H1 (cell line): Measurements from ENCODE around the gene SAAL1. TPM values are rescaled to one million over a fixed set of nuclear protein-coding genes. Genes with fewer than 3 reads are reported as not detected.

Experiments used
- KDM1A ChIP-seq: fragments of 200-600, 300-600 bp; sonication (generic); IDR thresholded peaks from 2 replicates; pipeline ENCODE4 v1.7.1; 2016; ENCODE audit warnings: mild to moderate bottlenecking, low read length, borderline replicate concordance
- POLR2AphosphoS5 ChIP-seq: IDR thresholded peaks from 2 replicates; pipeline ENCODE4 v1.6.1; 2011; ENCODE audit warnings: low read depth, low read length
- SUZ12 ChIP-seq: fragments of 200-600 bp; sonication (generic); IDR thresholded peaks from 2 replicates; pipeline ENCODE4 v1.6.1; 2012; ENCODE audit warnings: mild to moderate bottlenecking, inconsistent platforms, low read length, moderate library complexity, mixed read lengths
- ZNF274 ChIP-seq: IDR thresholded peaks from 2 replicates; pipeline ENCODE4 v1.7.0; 2012; ENCODE audit warnings: low read length, borderline replicate concordance; ENCODE audit errors: extremely low read depth
- polyA plus RNA-seq, 7 experiments: library from polyadenylated mRNA; depleted of rRNA in 3 of 7; stranded (reverse) in 5 of 7; unstranded in 2 of 7; fragments of >200 nt in 5 of 7; fragments of 200-250 nt in 2 of 7; gene quantifications; 1 replicate in 5 of 7; 2 replicates in 1 of 7; 4 replicates in 1 of 7; pipeline versions ENCODE4 v1.2.1 to v1.2.3, GENCODE V29; 2011 to 2013; ENCODE audit warnings: missing spikeins in 2 of 7, mixed read lengths in 2 of 7
- total RNA-seq: library from RNA; stranded (reverse); fragmentation: NEBNext Ultra II Directional; extraction: Animal tissue kit (Norgen Biotek cat#: 25700); gene quantifications from 2 replicates; pipeline ENCODE4 v1.2.1, GENCODE V29; 2021
- TF ChIP-seq, protein P1 (sequence below): IDR thresholded peaks from 2 replicates; pipeline ENCODE4 v1.6.1; 2012; ENCODE audit warnings: inconsistent platforms

The SAAL1 gene
- total and polyA plus RNA-seq, 2 of the 8 experiments (the other 6 are each of a cell fraction or from before 2014, with no cell fraction given): 26.4 to 46.6 TPM

GRCh38 chr11:18106688-18107087, 806 bp upstream of the SAAL1 start (continued):
- TF ChIP-seq, protein P1, sequence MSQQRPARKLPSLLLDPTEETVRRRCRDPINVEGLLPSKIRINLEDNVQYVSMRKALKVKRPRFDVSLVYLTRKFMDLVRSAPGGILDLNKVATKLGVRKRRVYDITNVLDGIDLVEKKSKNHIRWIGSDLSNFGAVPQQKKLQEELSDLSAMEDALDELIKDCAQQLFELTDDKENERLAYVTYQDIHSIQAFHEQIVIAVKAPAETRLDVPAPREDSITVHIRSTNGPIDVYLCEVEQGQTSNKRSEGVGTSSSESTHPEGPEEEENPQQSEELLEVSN: no peak
- no peak for TF ChIP-seq KDM1A
- TF ChIP-seq SUZ12: no peak
- no peak for TF ChIP-seq POLR2AphosphoS5
- no peak for TF ChIP-seq ZNF274
- TF ChIP-seq, all 59 proteins: peak for 0
